ENCODE measurements around the gene GNRH2. TPM values are rescaled to one million over a fixed set of nuclear protein-coding genes. Genes with fewer than 3 reads are reported as not detected.

GNRH2 gene
- total RNA-seq, 1 donor from 2014 or later: not detected

DNA sequence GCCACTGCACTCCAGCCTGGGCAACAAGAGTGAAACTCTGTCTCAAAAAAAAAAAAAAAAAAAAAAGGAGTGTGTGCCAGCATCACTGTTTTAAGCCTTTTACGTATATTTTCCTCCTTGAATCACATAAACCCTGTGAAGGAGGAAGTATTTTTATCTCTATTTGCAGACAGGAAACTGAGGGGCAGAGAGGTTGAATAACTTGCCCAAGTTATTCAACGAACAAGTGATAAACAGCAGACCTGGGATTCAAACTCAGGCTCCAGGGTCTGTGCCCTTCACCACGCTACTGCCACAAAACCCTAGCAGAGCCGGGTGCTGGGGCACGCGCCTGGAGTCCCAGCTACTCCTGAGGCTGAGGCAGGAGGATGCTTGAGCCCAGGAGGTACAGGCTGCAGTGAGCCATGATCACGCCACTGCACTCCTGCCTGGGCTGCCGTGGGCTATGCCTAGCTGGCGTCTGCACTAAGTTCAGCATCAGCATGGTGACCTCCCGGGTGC, 50.5 kb downstream of the GNRH2 start:
- H3K4me3 ChIP-seq (ENCODE audit: low read depth, low read length): no peak overlapping the region
- TF ChIP-seq, protein P1, sequence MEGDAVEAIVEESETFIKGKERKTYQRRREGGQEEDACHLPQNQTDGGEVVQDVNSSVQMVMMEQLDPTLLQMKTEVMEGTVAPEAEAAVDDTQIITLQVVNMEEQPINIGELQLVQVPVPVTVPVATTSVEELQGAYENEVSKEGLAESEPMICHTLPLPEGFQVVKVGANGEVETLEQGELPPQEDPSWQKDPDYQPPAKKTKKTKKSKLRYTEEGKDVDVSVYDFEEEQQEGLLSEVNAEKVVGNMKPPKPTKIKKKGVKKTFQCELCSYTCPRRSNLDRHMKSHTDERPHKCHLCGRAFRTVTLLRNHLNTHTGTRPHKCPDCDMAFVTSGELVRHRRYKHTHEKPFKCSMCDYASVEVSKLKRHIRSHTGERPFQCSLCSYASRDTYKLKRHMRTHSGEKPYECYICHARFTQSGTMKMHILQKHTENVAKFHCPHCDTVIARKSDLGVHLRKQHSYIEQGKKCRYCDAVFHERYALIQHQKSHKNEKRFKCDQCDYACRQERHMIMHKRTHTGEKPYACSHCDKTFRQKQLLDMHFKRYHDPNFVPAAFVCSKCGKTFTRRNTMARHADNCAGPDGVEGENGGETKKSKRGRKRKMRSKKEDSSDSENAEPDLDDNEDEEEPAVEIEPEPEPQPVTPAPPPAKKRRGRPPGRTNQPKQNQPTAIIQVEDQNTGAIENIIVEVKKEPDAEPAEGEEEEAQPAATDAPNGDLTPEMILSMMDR (conservative IDR thresholded peaks at IDR 0.05; ENCODE audit: low read depth, low read length): no peak
- DNase-seq (ENCODE audit: low read depth): no peak

GRCh38 chr20:3094848-3095629, 51.6 kb downstream of the GNRH2 start:
- H3K4me3 ChIP-seq (ENCODE audit: low read depth, low read length): no peak overlapping the region
- no peak for DNase-seq (ENCODE audit: low read depth)
- TF ChIP-seq, protein P1 (conservative IDR thresholded peaks at IDR 0.05; ENCODE audit: low read depth, low read length): no peak

Other genes starting within 250 kb of the GNRH2 start
- 38.1 and 39.6 TPM in 2 replicates for gene CPXM1, start 243.0 kb upstream of the GNRH2 start, total RNA-seq
- 1.1 TPM in 1 of 2 replicates, not detected in the other for gene C20orf141, start 228.6 kb upstream of the GNRH2 start, total RNA-seq
- not detected in 2 replicates for gene TMEM239, start 227.3 kb upstream of the GNRH2 start, total RNA-seq
- gene PCED1A, start 203.0 kb upstream of the GNRH2 start, total RNA-seq: 12.2 and 37.5 TPM in 2 replicates
- gene VPS16, start 202.9 kb upstream of the GNRH2 start, total RNA-seq: 18.1 and 19.2 TPM in 2 replicates
- gene PTPRA, start 170.1 kb upstream of the GNRH2 start, total RNA-seq: 34.8 and 40.8 TPM in 2 replicates
- gene MRPS26, start 2.4 kb downstream of the GNRH2 start, total RNA-seq: 107 and 128 TPM in 2 replicates
- gene OXT, start 28.0 kb downstream of the GNRH2 start, total RNA-seq: 0.43 TPM in 1 of 2 replicates, not detected in the other
- not detected in 2 replicates for gene AVP, start 41.1 kb downstream of the GNRH2 start, total RNA-seq
- 15.3 and 21.8 TPM in 2 replicates for gene FASTKD5, start 116.2 kb downstream of the GNRH2 start, total RNA-seq
- gene UBOX5, start 116.2 kb downstream of the GNRH2 start, total RNA-seq: 3.6 and 4.3 TPM in 2 replicates
- 3.1 and 15.8 TPM in 2 replicates for gene LZTS3, start 129.9 kb downstream of the GNRH2 start, total RNA-seq
- 63.5 and 80.7 TPM in 2 replicates for gene DDRGK1, start 161.1 kb downstream of the GNRH2 start, total RNA-seq
- 68.3 and 106 TPM in 2 replicates for gene ITPA, start 165.9 kb downstream of the GNRH2 start, total RNA-seq
- 3.6 and 5.1 TPM in 2 replicates for gene SLC4A11, start 195.6 kb downstream of the GNRH2 start, total RNA-seq